Common myeloid progenitor, CD34-positive (primary cell): Measurements from ENCODE around the gene MBTD1.

Experiments used
- CTCF ChIA-PET: fragments of 350-600 bp; sonication (Branson Sonifier 250); formaldehyde crosslinking; loops from one replicate; lab custom pipeline; 2021; ENCODE audit warnings: antibody characterized with exemption; lab: Charles Lee
- POLR2A ChIA-PET: fragments of 350-600 bp; sonication (Branson Sonifier 250); formaldehyde crosslinking; loops from one replicate; lab custom pipeline; 2021; ENCODE audit warnings: antibody characterized with exemption; lab: Charles Lee
- DNase-seq, 3 donors: peaks; one replicate each; pipeline versions ENCODE4 v3.0.0 to v3.0.0-alpha.2; 2013
- H3K27ac ChIP-seq, 2 experiments: 1 replicate in 1 of 2; 2 replicates in 1 of 2; pipeline ENCODE4 v1.7.0; 2013; ENCODE audit warnings: inconsistent platforms in 2 of 2, low read length in 2 of 2, mild to moderate bottlenecking in 2 of 2, low read depth in 1 of 2, moderate library complexity in 1 of 2; ENCODE audit not compliant: severe bottlenecking in 2 of 2, insufficient read depth in 1 of 2, poor library complexity in 1 of 2
- H3K27me3 ChIP-seq, 5 experiments: replicated peaks in 2 of 5; 1 replicate in 3 of 5; 2 replicates in 2 of 5; pipeline versions ENCODE4 v1.6.1 to v1.7.0; 2013; ENCODE audit warnings: low read length in 4 of 5, mild to moderate bottlenecking in 2 of 5, moderate library complexity in 2 of 5, inconsistent platforms in 1 of 5; ENCODE audit not compliant: insufficient read depth in 5 of 5, control insufficient read depth in 4 of 5
- H3K36me3 ChIP-seq, 4 experiments: 1 replicate in 2 of 4; 2 replicates in 2 of 4; pipeline versions ENCODE4 v1.6.1 to v1.7.0; 2013; ENCODE audit warnings: low read length in 3 of 4, control low read depth in 1 of 4, mild to moderate bottlenecking in 1 of 4; ENCODE audit not compliant: control insufficient read depth in 4 of 4, insufficient read depth in 4 of 4
- H3K4me1 ChIP-seq, 4 experiments: 1 replicate in 3 of 4; 2 replicates in 1 of 4; pipeline versions ENCODE4 v1.6.1 to v1.7.1; 2013; ENCODE audit warnings: low read length in 3 of 4, mild to moderate bottlenecking in 3 of 4, control low read depth in 1 of 4, inconsistent platforms in 1 of 4, moderate library complexity in 1 of 4; ENCODE audit not compliant: control insufficient read depth in 4 of 4, insufficient read depth in 4 of 4; ENCODE audit errors: control extremely low read depth in 1 of 4
- H3K4me3 ChIP-seq, 7 experiments: 1 replicate in 4 of 7; 2 replicates in 3 of 7; pipeline versions ENCODE4 v1.5.1 to v1.7.0; 2013; ENCODE audit warnings: mild to moderate bottlenecking in 7 of 7, low read length in 6 of 7, moderate library complexity in 6 of 7, inconsistent platforms in 2 of 7, low read depth in 2 of 7, control low read depth in 1 of 7; ENCODE audit not compliant: insufficient read depth in 4 of 7, control insufficient read depth in 1 of 7; ENCODE audit errors: extremely low read depth in 1 of 7
- H3K9me3 ChIP-seq, 5 experiments: 1 replicate in 4 of 5; 2 replicates in 1 of 5; pipeline versions ENCODE4 v1.6.1 to v1.7.1; 2013; ENCODE audit warnings: low read length in 4 of 5, mild to moderate bottlenecking in 2 of 5, inconsistent platforms in 1 of 5, low read depth in 1 of 5, moderate library complexity in 1 of 5; ENCODE audit not compliant: control insufficient read depth in 4 of 5, insufficient read depth in 2 of 5; ENCODE audit errors: control extremely low read depth in 1 of 5
- WGBS: methylation state at CpG from one replicate; pipeline ENCODE4 v1.1.5; 2013; ENCODE audit not compliant: insufficient coverage; 5-methylcytosine and 5-hydroxymethylcytosine counted together

MBTD1 gene

DNA sequence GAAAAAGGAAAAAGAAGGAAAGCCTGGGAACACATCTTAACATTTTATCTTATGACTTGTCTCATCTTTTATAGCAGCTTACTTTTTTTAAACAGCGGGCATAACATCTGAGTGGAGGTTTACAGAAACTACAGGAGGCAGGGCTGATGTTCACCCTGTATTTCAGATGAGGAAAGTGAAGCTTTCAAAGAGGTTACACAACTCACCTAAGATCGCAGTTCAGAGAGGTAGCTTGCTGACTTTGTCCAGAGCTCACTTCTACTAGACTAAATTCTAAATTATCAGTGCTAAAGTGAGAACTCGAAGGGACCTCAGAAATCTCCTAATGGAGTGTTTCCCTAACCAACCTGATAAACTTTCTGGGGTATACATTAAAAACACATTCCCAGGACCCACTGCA lies 3.7 kb downstream of the MBTD1 start:
- DNase-seq = no peak
- Histone ChIP-seq H3K27ac (no peak overlapping the region), H3K9me3 (peaks cover 0 to 2% (median 0%) of the 10 kb centered on the region in 5 experiments), H3K27me3 (no peaks in the 10 kb centered on the region), H3K4me1 (peaks cover 17 to 35% (median 27%) of the 10 kb centered on the region in 4 experiments), H3K36me3 (peaks cover 10 to 38% (median 25%) of the 10 kb centered on the region in 4 experiments), H3K4me3 (no peak overlapping the region)
- WGBS = 100% methylated on average over 2 of the region's 3 CpGs
- POLR2A ChIA-PET = no interaction called here
- CTCF ChIA-PET = interaction anchor here (1.3 kb wide), 1 partner anchor 9 kb away, joined by 3 read pairs; no protein-coding TSS in a partner anchor

DNA sequence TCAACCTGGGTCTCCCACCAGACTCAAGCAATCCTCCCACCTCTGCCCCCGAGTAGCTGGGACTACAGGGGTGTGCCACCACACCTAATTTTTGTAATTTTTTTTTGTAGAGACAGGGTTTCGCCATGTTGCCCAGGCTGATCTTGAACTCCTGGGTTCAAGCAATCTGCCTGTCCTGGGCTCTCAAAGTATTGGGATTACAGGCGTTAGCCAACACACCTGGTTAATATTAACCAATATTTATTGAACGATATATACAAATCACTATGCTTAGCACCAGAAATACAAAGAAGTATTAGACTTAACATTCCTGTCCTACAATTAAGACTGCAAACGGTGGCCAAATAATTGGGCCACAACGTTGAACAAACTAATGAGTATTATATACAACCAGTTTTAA lies 4.2 kb downstream of the MBTD1 start:
- peaks cover 17 to 36% (median 28%) of the 10 kb centered on the region in 4 experiments for H3K4me1 ChIP-seq
- peaks cover 10 to 40% (median 25%) of the 10 kb centered on the region in 4 experiments for H3K36me3 ChIP-seq
- DNase-seq = no peak
- no peak overlapping the region for H3K27ac ChIP-seq
- 90% methylated on average over 2 of the region's 6 CpGs for WGBS
- ChIA-PET POLR2A (no interaction called here), CTCF (no interaction called here)
- peaks cover 0 to 2% (median 0%) of the 10 kb centered on the region in 5 experiments for H3K9me3 ChIP-seq
- H3K4me3 ChIP-seq = no peak overlapping the region
- no peaks in the 10 kb centered on the region for H3K27me3 ChIP-seq

DNA sequence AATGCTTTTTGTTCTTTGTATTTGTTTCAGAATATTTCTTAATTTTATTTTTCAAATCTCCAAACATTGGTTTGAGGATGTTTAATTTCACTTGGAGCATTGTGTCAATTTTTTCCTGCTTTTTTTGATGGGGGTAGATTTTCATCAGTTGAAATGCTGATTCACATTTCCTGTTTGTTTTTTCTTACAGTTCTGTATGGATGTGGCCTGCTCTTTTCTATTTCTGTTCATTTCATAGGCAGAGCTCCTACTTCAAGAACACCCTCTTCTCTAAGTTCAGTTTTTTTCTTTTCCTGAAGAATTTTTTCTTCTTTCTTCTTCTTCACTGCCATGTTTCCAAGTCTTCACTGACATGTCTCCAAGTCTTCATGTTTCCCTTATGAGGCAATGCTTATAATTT lies 8.8 kb downstream of the MBTD1 start:
- H3K9me3 ChIP-seq = peaks cover 0 to 3% (median 2%) of the 10 kb centered on the region in 5 experiments
- H3K4me3 ChIP-seq = no peak overlapping the region
- DNase-seq = no peak
- ChIA-PET CTCF (no interaction called here), POLR2A (no interaction called here)
- H3K4me1 ChIP-seq = peaks cover 2 to 14% (median 6%) of the 10 kb centered on the region in 4 experiments
- no peaks in the 10 kb centered on the region for H3K27me3 ChIP-seq
- H3K36me3 ChIP-seq = peaks cover 9 to 52% (median 27%) of the 10 kb centered on the region in 4 experiments
- no peak overlapping the region for H3K27ac ChIP-seq

DNA sequence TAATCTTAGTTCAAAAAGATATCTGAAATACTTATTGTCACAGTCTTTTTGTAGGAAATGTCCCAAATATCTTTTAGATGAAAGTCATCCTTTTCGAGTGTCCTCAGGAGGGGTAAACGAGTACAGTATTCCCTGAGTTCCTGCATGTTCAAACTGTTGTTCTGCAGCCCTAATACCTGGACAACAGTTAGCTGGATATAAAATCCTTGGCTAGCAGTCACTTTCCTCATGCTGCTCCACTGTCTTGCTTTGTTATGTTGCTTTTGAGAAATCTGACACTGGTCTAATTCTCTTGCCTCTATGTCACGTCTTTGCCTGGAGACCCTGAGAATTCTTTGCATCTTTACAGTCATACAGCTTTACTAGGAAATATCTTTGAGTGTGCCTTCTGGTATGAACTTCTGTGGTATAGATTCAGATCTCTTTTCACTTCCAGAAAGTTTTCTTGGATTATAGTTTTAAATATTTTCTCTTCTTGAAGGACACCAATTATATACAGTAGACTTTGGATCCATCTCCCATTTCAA lies 9.5 kb downstream of the MBTD1 start:
- WGBS = 96% methylated on average over 2 of the region's 3 CpGs
- Histone ChIP-seq H3K27me3 (no peaks in the 10 kb centered on the region), H3K9me3 (peaks cover 0 to 3% (median 2%) of the 10 kb centered on the region in 5 experiments), H3K4me1 (peaks cover 2 to 14% (median 6%) of the 10 kb centered on the region in 4 experiments), H3K36me3 (peaks cover 10 to 47% (median 26%) of the 10 kb centered on the region in 4 experiments), H3K4me3 (no peak overlapping the region), H3K27ac (no peak overlapping the region)
- POLR2A ChIA-PET = no interaction called here
- CTCF ChIA-PET = no interaction called here
- DNase-seq = no peak

DNA sequence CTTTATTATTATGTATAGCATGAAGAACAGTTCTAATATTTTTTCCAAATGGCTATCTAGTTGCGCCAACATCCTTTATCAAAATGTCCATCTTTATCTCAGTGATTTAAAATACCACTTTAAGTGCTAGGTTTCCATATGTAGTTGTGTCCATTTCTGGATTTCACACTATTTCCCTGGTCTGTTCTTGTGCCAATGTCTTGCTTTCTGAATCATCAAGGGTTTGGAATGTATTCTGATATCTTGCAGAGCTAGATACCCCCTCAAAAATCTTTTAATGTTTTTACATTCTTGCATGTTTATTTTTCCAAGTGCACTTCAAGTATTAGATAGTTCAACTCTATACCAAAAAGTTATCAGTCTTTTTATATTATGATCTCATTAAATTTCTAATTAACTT lies 14.3 kb downstream of the MBTD1 start:
- no peaks in the 10 kb centered on the region for H3K27me3 ChIP-seq
- ChIA-PET POLR2A (no interaction called here), CTCF (no interaction called here)
- no peak overlapping the region for H3K4me3 ChIP-seq
- no peak overlapping the region for H3K27ac ChIP-seq
- H3K36me3 ChIP-seq = peaks cover 5 to 17% (median 9%) of the 10 kb centered on the region in 4 experiments
- DNase-seq = no peak
- H3K4me1 ChIP-seq = no peaks in the 10 kb centered on the region
- peaks cover 0 to 3% (median 0%) of the 10 kb centered on the region in 5 experiments for H3K9me3 ChIP-seq
- no CpG with 5 or more reads among the region's 1 CpG for WGBS

DNA sequence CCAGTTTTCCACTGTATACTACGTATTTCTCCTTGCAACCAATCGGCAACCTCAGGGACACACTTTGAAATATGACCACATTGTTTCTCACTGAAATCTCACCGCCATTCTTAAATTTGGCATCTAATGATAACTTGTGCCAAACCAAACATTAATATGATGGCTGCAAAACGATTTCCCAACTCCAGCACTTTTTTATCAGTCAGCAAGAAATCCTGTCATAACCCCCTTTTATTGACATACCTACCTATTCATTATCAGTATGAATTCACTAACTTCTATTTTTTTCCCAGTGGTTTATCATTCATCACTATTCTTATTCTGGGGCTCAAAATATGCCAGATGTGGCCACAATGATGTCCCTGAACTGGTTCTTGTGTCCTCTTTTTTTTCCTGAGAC lies 15.8 kb downstream of the MBTD1 start:
- Histone ChIP-seq H3K36me3 (peaks cover 5 to 11% (median 9%) of the 10 kb centered on the region in 4 experiments), H3K4me1 (peaks cover 0 to under 1% (median 0%) of the 10 kb centered on the region in 4 experiments), H3K27me3 (no peaks in the 10 kb centered on the region), H3K9me3 (no peaks in the 10 kb centered on the region), H3K27ac (no peak overlapping the region), H3K4me3 (no peak overlapping the region)
- no peak for DNase-seq
- 91% methylated on average over 4 of the region's 4 CpGs for WGBS
- CTCF ChIA-PET = no interaction called here
- POLR2A ChIA-PET = no interaction called here

DNA sequence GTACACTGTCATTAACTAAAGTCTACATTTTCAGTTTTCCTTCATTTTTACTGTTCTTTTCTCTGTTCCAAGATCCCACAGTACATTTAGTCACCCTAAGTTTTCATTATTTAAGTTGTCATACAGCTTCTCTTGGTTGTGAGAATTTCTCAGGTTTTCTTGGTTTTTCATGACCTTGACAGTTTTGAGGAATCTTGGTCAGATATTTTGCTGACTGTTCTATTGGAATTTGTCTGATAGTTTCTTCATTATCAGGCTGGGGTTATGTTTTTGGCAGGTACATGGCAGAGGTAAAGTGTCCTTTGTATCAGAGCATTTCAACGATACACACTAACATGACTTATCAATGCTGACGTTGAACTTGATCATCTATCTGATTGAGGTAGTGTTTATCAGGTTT lies 19.6 kb downstream of the MBTD1 start:
- Histone ChIP-seq H3K27ac (no peak overlapping the region), H3K4me3 (no peak overlapping the region), H3K9me3 (no peaks in the 10 kb centered on the region), H3K4me1 (peaks cover 5 to 14% (median 8%) of the 10 kb centered on the region in 4 experiments), H3K27me3 (no peaks in the 10 kb centered on the region), H3K36me3 (peaks cover 0 to 11% (median 4%) of the 10 kb centered on the region in 4 experiments)
- WGBS = no CpG with 5 or more reads among the region's 2 CpGs
- ChIA-PET POLR2A (no interaction called here), CTCF (interaction anchor here (1.5 kb wide), 1 partner anchor 18 kb away, joined by 4 read pairs; no protein-coding TSS in a partner anchor)
- no peak for DNase-seq
